Measurements from ENCODE around the gene ZSWIM9. TPM values are rescaled to one million over a fixed set of nuclear protein-coding genes. Genes with fewer than 3 reads are reported as not detected.

Gene ZSWIM9
- total and polyA plus RNA-seq, 10 donors: 1.3 to 9.3 (median 3.6) TPM

- H3K27me3 ChIP-seq (replicated peaks in 1 of 7): no peaks in the 10 kb centered on the region
- H3K36me3 ChIP-seq: peaks cover 0 to 57% (median 5%) of the 10 kb centered on the region in 6 donors
- H3K4me1 ChIP-seq: peaks cover 0 to 14% (median 1%) of the 10 kb centered on the region in 6 donors
- peaks cover 0 to 17% (median 16%) of the 10 kb centered on the region in 8 donors for H3K9me3 ChIP-seq
- intact Hi-C loops (cut with DNase I; ENCODE audit: low total_unique reads): no loop called here
- no peak overlapping the region for H3K4me3 ChIP-seq
- H3K27ac ChIP-seq: peak overlapping the region in 3 of 8 donors; percentile 7 to 41 (median 26)
- no peak for TF ChIP-seq CTCF (IDR thresholded peaks at IDR 0.05 in 8 of 11, conservative IDR thresholded peaks at IDR 0.05 in 3 of 11)
- peak; percentile 14 for DNase-seq
- WGBS, 5 donors: 71 to 88% (median 78%) methylated on average over 5 of the region's 5 CpGs
These were observed 15.5 kb downstream of the ZSWIM9 start for GRCh38 chr19:48186015-48186414.

GRCh38 chr19:48186541-48186991 is 16.1 kb downstream of the ZSWIM9 start:
- 64 to 77% (median 67%) methylated on average over 8 of the region's 8 CpGs for WGBS, 5 donors
- H3K36me3 ChIP-seq: peaks cover 0 to 51% (median 6%) of the 10 kb centered on the region in 6 donors
- TF ChIP-seq POLR2AphosphoS5 (IDR thresholded peaks at IDR 0.05): peak in 1 of 3 donors; percentile 8
- no peak for TF ChIP-seq CTCF (IDR thresholded peaks at IDR 0.05 in 8 of 11, conservative IDR thresholded peaks at IDR 0.05 in 3 of 11)
- peaks cover 0 to 14% (median 1%) of the 10 kb centered on the region in 6 donors for H3K4me1 ChIP-seq
- no peak overlapping the region for H3K4me3 ChIP-seq
- no peak for DNase-seq
- H3K27ac ChIP-seq: peak overlapping the region in 3 of 8 donors; percentile 7 to 41 (median 26)
- peaks cover 0 to 12% (median 10%) of the 10 kb centered on the region in 8 donors for H3K9me3 ChIP-seq
- H3K27me3 ChIP-seq (replicated peaks in 1 of 7): no peaks in the 10 kb centered on the region
- intact Hi-C loops (cut with DNase I; ENCODE audit: low total_unique reads): no loop called here

- intact Hi-C loops (cut with DNase I; ENCODE audit: low total_unique reads): no loop called here
- DNase-seq: no peak
- H3K4me1 ChIP-seq: peaks cover 0 to 14% (median 1%) of the 10 kb centered on the region in 6 donors
These were observed 19.9 kb downstream of the ZSWIM9 start for GRCh38 chr19:48190288-48190884.

More at GRCh38 chr19:48190288-48190884, 19.9 kb downstream of the ZSWIM9 start:
- H3K27ac ChIP-seq: no peak overlapping the region
- H3K36me3 ChIP-seq: peaks cover 0 to 40% (median 3%) of the 10 kb centered on the region in 6 donors
- TF ChIP-seq CTCF (IDR thresholded peaks at IDR 0.05 in 8 of 11, conservative IDR thresholded peaks at IDR 0.05 in 3 of 11) (peak in 6 of 11 experiments; percentile 10 to 33 (median 22)), POLR2A (IDR thresholded peaks at IDR 0.05) (no peak), POLR2AphosphoS5 (IDR thresholded peaks at IDR 0.05) (no peak)
- 81 to 88% (median 86%) methylated on average over 13 of the region's 13 CpGs for WGBS, 5 donors
- H3K4me3 ChIP-seq: no peak overlapping the region
- no peaks in the 10 kb centered on the region for H3K9me3 ChIP-seq
- H3K27me3 ChIP-seq (replicated peaks in 1 of 7): peaks cover 0 to 9% (median 0%) of the 10 kb centered on the region in 7 donors
